HFFc6 (cell line): ENCODE data around the gene ATP5PO. TPM values are rescaled to one million over a fixed set of nuclear protein-coding genes. Genes with fewer than 3 reads are reported as not detected.
"Not testable (repeated sequence)": the region's sequence is repeated elsewhere in the genome, so short reads cannot be mapped to it uniquely, and the experiment has no call there.

Source experiments
- DNase-seq: peaks from one replicate; pipeline ENCODE4 v3.0.0-alpha.2; 2018
- H3K27ac Mint-ChIP-seq: 2 replicates; pipeline ENCODE4 v1.8.0; 2020; ENCODE audit warnings: mild to moderate bottlenecking, mixed read lengths
- H3K27me3 Mint-ChIP-seq: 2 replicates; pipeline ENCODE4 v1.8.0; 2021; ENCODE audit warnings: mild to moderate bottlenecking, moderate library complexity, mixed read lengths; ENCODE audit not compliant: insufficient read depth
- H3K36me3 Mint-ChIP-seq: 2 replicates; pipeline ENCODE4 v1.8.0; 2021; ENCODE audit warnings: low read depth, mixed read lengths
- H3K4me1 Mint-ChIP-seq: 2 replicates; pipeline ENCODE4 v1.8.0; 2020; ENCODE audit warnings: low read depth, mixed read lengths
- H3K4me3 Mint-ChIP-seq: 2 replicates; pipeline ENCODE4 v1.8.0; 2020; ENCODE audit warnings: mild to moderate bottlenecking, moderate library complexity, mixed read lengths
- H3K9me3 Mint-ChIP-seq: 2 replicates; pipeline ENCODE4 v1.8.0; 2020; ENCODE audit warnings: mild to moderate bottlenecking, mixed read lengths
- total RNA-seq, 6 experiments: library from RNA; stranded (reverse); fragmentation: NEBNext Ultra II Directional; extraction: Animal tissue kit (Norgen Biotek cat#: 25700); gene quantifications; 2 replicates in 1 of 6; 3 replicates in 5 of 6; pipeline ENCODE4 v1.2.3, GENCODE V29; 2021
- TF ChIP-seq, protein P1 (sequence below): fragments of 200-600 bp; sonication (generic); IDR thresholded peaks from 2 replicates; pipeline ENCODE4 v1.5.0; 2021; ENCODE audit warnings: antibody characterized with exemption, mild to moderate bottlenecking

ATP5PO gene
- total RNA-seq, 6 experiments from 2014 or later: 175 to 206 (median 192) TPM

DNA sequence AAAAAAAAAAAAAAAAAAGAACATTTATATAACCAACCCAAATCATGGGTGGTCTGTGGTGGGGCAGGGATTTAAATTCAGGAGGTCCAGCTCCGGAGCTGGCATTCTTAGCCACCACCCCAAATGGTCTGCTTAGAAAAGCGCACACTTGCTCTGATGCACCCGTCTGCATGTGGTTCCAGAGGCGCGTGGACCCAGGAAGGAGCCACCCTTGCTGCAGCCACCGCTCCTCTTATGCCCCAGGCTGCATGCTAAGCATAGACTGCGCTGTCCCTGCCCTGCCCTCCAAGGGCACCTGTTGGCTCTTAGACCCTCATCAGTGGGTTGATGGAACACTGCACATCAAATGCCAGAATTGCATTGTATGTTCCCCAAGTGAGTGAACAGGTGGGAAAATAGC, 41.4 kb downstream of the ATP5PO start:
- no peak for DNase-seq
- Mint-ChIP-seq H3K4me3 (no peak overlapping the region), H3K9me3 (no peaks in the 10 kb centered on the region), H3K36me3 (no peaks in the 10 kb centered on the region), H3K4me1 (peaks cover 31% of the 10 kb centered on the region), H3K27me3 (peaks cover 4% of the 10 kb centered on the region), H3K27ac (no peak overlapping the region)
- TF ChIP-seq, protein P1, sequence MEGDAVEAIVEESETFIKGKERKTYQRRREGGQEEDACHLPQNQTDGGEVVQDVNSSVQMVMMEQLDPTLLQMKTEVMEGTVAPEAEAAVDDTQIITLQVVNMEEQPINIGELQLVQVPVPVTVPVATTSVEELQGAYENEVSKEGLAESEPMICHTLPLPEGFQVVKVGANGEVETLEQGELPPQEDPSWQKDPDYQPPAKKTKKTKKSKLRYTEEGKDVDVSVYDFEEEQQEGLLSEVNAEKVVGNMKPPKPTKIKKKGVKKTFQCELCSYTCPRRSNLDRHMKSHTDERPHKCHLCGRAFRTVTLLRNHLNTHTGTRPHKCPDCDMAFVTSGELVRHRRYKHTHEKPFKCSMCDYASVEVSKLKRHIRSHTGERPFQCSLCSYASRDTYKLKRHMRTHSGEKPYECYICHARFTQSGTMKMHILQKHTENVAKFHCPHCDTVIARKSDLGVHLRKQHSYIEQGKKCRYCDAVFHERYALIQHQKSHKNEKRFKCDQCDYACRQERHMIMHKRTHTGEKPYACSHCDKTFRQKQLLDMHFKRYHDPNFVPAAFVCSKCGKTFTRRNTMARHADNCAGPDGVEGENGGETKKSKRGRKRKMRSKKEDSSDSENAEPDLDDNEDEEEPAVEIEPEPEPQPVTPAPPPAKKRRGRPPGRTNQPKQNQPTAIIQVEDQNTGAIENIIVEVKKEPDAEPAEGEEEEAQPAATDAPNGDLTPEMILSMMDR: no peak

DNA sequence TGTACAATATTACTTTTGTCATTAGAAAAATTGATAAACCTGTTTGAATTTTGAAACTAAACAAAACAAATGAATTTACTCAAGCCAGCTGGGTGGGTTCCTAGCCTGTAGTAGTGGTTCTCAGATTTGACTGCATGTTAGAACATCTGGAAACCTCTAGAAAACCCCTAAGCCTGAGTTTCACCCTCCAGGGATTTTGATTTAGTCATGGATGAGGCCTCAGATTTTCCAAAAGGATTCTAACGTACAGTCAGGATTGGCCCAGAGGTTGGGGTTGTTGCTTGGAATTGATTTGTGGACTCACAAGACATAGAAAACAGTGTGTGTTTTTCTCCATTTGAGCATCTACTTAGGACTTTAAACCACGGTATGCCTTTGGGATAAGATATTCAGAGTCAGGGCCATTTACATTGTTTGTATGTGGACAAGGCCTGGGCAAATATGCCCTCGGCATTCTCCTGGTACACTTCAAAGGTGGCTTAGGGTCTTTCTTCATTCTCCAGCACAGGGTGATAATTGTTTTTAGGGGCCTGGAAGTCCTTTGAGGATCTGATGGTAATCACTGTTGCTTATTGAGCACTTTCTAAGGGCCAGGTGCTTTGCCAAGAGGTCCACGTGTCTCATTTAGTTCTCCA, 42.6 kb downstream of the ATP5PO start:
- no peak overlapping the region for H3K27ac Mint-ChIP-seq
- TF ChIP-seq, protein P1: no peak
- no peak for DNase-seq
- no peak overlapping the region for H3K4me3 Mint-ChIP-seq
- peaks cover 25% of the 10 kb centered on the region for H3K4me1 Mint-ChIP-seq
- H3K9me3 Mint-ChIP-seq: no peaks in the 10 kb centered on the region
- H3K27me3 Mint-ChIP-seq: peaks cover 3% of the 10 kb centered on the region
- no peaks in the 10 kb centered on the region for H3K36me3 Mint-ChIP-seq

DNA sequence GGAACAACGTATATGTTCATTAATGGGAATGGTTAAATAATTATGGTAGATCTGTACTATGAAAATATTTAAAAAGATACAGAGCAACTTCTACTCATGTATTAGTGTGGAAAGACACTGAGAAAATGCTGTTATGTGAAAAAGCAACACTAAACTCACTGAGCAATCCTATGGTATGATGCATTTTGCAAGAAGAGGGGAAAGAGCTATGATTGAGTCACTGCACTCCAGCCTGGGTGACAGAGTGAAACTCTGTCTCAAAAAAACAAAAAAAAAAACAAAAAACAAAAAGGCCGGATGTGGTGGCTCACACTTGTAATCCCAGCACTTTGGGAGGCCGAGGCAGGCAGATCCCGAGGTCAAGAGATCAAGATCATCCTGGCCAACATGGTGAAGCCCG, 44.4 kb downstream of the ATP5PO start:
- H3K4me3 Mint-ChIP-seq: no peak overlapping the region
- H3K27ac Mint-ChIP-seq: peak overlapping the region; percentile 72
- H3K9me3 Mint-ChIP-seq: no peaks in the 10 kb centered on the region
- peaks cover 3% of the 10 kb centered on the region for H3K27me3 Mint-ChIP-seq
- TF ChIP-seq, protein P1: no peak
- H3K4me1 Mint-ChIP-seq: peaks cover 36% of the 10 kb centered on the region
- H3K36me3 Mint-ChIP-seq: no peaks in the 10 kb centered on the region
- DNase-seq: peak; percentile 67

DNA sequence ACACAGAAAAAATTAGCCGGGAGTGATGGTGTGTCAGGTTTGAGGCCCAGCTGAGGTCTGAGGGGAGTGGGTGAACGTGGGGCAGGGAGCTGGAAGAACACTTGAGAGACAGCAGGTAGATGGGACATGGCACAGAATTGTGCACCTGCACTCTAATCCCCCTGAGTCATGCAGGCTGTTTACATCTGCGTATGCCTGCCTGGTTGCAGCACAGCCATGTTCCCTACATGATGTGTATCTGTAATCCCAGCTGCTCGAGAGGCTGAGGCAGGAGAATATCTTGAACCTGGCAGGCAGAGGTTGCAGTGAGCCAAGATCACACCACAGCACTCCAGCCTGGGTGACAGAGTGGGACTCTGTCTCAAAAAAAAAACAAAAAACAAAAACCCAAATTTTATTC, 44.8 kb downstream of the ATP5PO start:
- Mint-ChIP-seq H3K27ac (peak overlapping the region; percentile 72), H3K27me3 (peaks cover 3% of the 10 kb centered on the region), H3K36me3 (no peaks in the 10 kb centered on the region), H3K9me3 (no peaks in the 10 kb centered on the region), H3K4me3 (no peak overlapping the region), H3K4me1 (peaks cover 38% of the 10 kb centered on the region)
- TF ChIP-seq, protein P1: no peak
- DNase-seq: no peak

DNA sequence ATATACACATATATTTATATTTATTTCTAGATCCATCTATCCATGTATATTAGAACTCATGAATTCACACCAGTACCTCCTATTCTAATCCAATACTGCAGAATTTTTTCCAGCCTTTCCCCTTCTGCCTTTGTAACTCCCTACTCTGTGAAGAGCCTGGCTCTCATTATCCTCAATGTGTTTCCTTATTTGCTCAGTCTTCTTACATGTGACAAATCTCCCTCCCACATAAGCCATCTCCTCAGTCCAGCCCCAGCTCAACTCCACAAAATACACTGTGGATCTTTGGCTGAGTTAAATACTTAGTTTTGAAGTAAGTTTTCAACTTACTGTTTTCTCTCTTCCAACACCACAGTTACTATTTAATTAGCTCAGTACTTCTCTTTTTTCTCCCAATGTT, 45.7 kb downstream of the ATP5PO start:
- no peak for DNase-seq
- Mint-ChIP-seq H3K4me3 (no peak overlapping the region), H3K4me1 (peaks cover 38% of the 10 kb centered on the region)

DNA sequence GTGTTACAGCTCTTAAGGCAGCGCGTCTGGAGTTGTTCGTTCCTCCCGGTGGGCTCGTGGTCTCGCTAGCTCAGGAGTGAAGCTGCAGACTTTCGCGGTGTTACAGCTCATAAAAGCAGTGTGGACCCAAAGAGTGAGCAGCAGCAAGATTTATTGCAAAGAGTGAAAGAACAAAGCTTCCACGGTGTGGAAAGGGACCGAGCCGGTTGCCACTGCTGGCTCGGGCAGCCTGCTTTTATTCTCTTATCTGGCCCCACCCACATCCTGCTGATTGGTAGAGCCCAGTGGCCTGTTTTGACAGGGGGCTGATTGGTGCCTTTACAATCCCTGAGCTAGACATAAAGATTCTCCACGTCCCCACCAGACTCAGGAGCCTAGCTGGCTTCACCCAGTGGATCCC, 47.7 kb downstream of the ATP5PO start:
- not testable (repeated sequence) for H3K4me3 Mint-ChIP-seq, DNase-seq, H3K9me3 Mint-ChIP-seq, H3K36me3 Mint-ChIP-seq, H3K27ac Mint-ChIP-seq
- H3K4me1 Mint-ChIP-seq: peaks cover 38% of the 10 kb centered on the region
- H3K27me3 Mint-ChIP-seq: peaks cover 14% of the 10 kb centered on the region

More for the DNA sequence above, 45.7 kb downstream of the ATP5PO start:
- TF ChIP-seq, protein P1: no peak
- Mint-ChIP-seq H3K36me3 (no peaks in the 10 kb centered on the region), H3K27me3 (peaks cover 5% of the 10 kb centered on the region), H3K9me3 (no peaks in the 10 kb centered on the region), H3K27ac (no peak overlapping the region)
